Loucy (cell line): Measurements from ENCODE around the gene SPACA9.

Source experiments
- H2AFZ ChIP-seq: fragments of 200-600 bp; sonication (generic); 2 replicates; pipeline ENCODE4 v1.6.0; 2016; ENCODE audit warnings: antibody characterized with exemption, mild to moderate bottlenecking, low read length, moderate library complexity
- H3F3A ChIP-seq: fragments of 200-600 bp; 2 replicates; pipeline ENCODE4 v1.6.0; 2016; ENCODE audit warnings: antibody characterized with exemption, low read depth, mild to moderate bottlenecking
- H3K27me3 ChIP-seq: fragments of 200-600 bp; sonication (generic); 2 replicates; pipeline ENCODE4 v1.6.1; 2014; ENCODE audit warnings: low read length, mild to moderate bottlenecking; ENCODE audit not compliant: insufficient read depth, poor library complexity, severe bottlenecking
- H3K36me3 ChIP-seq: fragments of 200-600 bp; sonication (generic); 2 replicates; pipeline ENCODE4 v1.6.1; 2016; ENCODE audit warnings: low read length; ENCODE audit not compliant: insufficient read depth
- H3K4me1 ChIP-seq: fragments of 200-600 bp; sonication (generic); 2 replicates; pipeline ENCODE4 v1.5.1; 2014; ENCODE audit warnings: low read length, mild to moderate bottlenecking; ENCODE audit not compliant: insufficient read depth, poor library complexity, severe bottlenecking
- H3K4me2 ChIP-seq: fragments of 200-600 bp; sonication (generic); 2 replicates; pipeline ENCODE4 v1.6.0; 2014; ENCODE audit warnings: antibody characterized with exemption, low read length, low read depth, mild to moderate bottlenecking; ENCODE audit not compliant: poor library complexity, severe bottlenecking
- H3K4me3 ChIP-seq: fragments of 200-600 bp; sonication (generic); 2 replicates; pipeline ENCODE4 v1.5.1; 2014; ENCODE audit warnings: low read length, mild to moderate bottlenecking, mixed read lengths; ENCODE audit not compliant: poor library complexity, severe bottlenecking
- H3K79me2 ChIP-seq: fragments of 200-600 bp; sonication (generic); 2 replicates; pipeline ENCODE4 v1.6.1; 2014; ENCODE audit warnings: low read length; ENCODE audit not compliant: insufficient read depth
- H3K9ac ChIP-seq: fragments of 200-600 bp; sonication (generic); 2 replicates; pipeline ENCODE4 v1.6.0; 2014; ENCODE audit warnings: mild to moderate bottlenecking, low read depth, low read length, moderate library complexity; ENCODE audit not compliant: poor library complexity, severe bottlenecking
- H3K9me2 ChIP-seq: fragments of 200-600 bp; sonication (generic); replicated peaks from 2 replicates; pipeline ENCODE4 v1.6.1; 2016; ENCODE audit warnings: low read depth, low read length, mixed read lengths
- H3K9me3 ChIP-seq: fragments of 200-600 bp; sonication (generic); 2 replicates; pipeline ENCODE4 v1.6.1; 2014; ENCODE audit warnings: mild to moderate bottlenecking, antibody characterized with exemption, low read length, low read depth; ENCODE audit not compliant: insufficient read depth
- H4K20me1 ChIP-seq: fragments of 200-600 bp; sonication (generic); 2 replicates; pipeline ENCODE4 v1.6.0; 2014; ENCODE audit warnings: antibody characterized with exemption, low read length, mild to moderate bottlenecking; ENCODE audit not compliant: insufficient read depth, poor library complexity, severe bottlenecking
- CTCF ChIP-seq: fragments of 200-600 bp; sonication (generic); conservative IDR thresholded peaks from 2 replicates; pipeline ENCODE4 v1.5.1; 2014; ENCODE audit warnings: mild to moderate bottlenecking, antibody characterized with exemption, low read length
- EZH2phosphoT487 ChIP-seq: fragments of 200-600 bp; IDR thresholded peaks from 2 replicates; pipeline ENCODE4 v1.6.1; 2018; ENCODE audit warnings: antibody characterized with exemption, mild to moderate bottlenecking, moderate library complexity, borderline replicate concordance

Gene SPACA9

GRCh38 chr9:132896906-132897305 lies 18.2 kb downstream of the SPACA9 start:
- Histone ChIP-seq H3K4me2 (no peak overlapping the region), H3K36me3 (peaks cover 30% of the 10 kb centered on the region; the same call in 1 of the 2 replicates)

DNA sequence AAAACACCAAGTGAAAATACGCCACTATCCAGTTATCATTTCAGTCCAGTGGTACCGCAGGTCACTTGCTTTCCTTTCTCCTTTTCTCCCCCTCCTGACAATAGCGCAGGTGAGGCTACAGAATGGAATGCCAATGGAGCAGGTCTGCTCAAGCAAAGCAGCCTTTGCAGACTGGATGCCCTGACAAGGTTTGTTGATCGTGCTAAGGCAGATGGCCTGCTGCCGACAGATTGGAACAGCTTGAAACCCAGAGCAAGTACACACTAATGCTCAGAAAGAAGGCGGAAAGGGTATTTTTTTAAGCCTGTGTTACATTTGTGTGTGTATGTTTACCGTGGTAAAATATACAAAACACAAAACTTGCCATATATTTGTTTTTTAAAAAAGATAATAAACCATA lies 19.4 kb downstream of the SPACA9 start:
- Histone ChIP-seq H3K36me3 (peaks cover 34% of the 10 kb centered on the region; the same call in 1 of the 2 replicates), H3K9me3 (no peaks in the 10 kb centered on the region), H2AFZ (no peak overlapping the region), H3K9ac (no peak overlapping the region), H3K4me1 (peaks cover 28% of the 10 kb centered on the region), H4K20me1 (no peaks in the 10 kb centered on the region), H3K27me3 (no peaks in the 10 kb centered on the region), H3K79me2 (no peaks in the 10 kb centered on the region), H3F3A (no peaks in the 10 kb centered on the region), H3K9me2 (no peaks in the 10 kb centered on the region), H3K4me2 (no peak overlapping the region), H3K4me3 (no peak overlapping the region)
- no peak for TF ChIP-seq CTCF
- no peak for TF ChIP-seq EZH2phosphoT487

More at GRCh38 chr9:132896906-132897305, 18.2 kb downstream of the SPACA9 start:
- no peak overlapping the region for H3K9ac ChIP-seq
- no peaks in the 10 kb centered on the region for H3F3A ChIP-seq
- H3K9me3 ChIP-seq: no peaks in the 10 kb centered on the region
- H3K9me2 ChIP-seq: no peaks in the 10 kb centered on the region
- no peaks in the 10 kb centered on the region for H3K79me2 ChIP-seq
- no peaks in the 10 kb centered on the region for H3K27me3 ChIP-seq
- no peaks in the 10 kb centered on the region for H4K20me1 ChIP-seq
- peaks cover 39% of the 10 kb centered on the region for H3K4me1 ChIP-seq
- no peak for TF ChIP-seq EZH2phosphoT487
- no peak for TF ChIP-seq CTCF
- no peak overlapping the region for H2AFZ ChIP-seq
- no peak overlapping the region for H3K4me3 ChIP-seq

DNA sequence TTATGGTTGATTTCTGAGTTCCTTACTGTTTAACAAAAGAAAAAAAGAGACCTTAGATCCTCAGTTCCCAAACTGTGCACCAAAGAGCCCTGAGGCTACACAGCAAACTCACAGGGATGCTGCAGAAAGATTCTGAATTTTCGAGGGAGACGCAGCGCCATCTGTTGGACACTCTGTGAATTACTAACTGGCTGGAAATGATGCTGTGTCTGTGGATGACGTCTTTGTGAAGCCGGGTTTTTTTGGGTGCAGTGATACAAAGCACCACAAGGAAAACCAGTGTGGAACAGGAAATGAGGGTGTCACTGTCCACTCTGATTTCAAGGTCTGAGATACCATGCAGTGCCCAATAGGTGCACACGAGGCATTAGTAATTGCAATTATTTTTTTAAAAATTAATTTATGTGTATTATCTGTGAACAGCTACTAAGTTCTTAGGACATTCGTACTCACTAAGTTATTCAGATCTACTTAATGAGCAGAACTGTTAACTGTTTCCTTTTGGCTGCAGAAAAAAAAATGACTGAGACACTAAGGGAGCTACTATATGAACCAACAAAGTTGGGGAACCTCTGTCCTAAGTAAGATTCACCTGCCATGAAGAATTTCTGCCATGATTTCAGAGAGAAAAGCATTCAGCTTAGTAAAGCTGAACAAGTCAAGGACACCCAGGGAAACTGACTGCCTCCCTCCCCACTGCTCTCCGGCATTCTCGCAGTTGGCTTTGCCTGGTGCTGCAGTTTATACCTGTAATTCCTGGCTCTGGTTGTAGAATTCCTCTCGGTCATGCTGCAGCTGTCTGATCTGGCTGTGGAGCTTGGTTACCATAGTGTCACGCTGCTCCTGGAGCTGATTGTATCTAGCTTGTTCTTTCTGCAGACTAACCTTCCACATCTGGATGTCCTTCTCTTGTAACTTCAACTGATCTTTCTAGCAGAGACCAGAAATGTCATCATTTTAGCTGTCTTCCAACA lies 23.4 kb downstream of the SPACA9 start:
- Histone ChIP-seq H3K9me3 (no peaks in the 10 kb centered on the region), H3K36me3 (peaks cover 21% of the 10 kb centered on the region; the same call in 1 of the 2 replicates), H3K4me3 (no peak overlapping the region), H3K4me1 (peaks cover 10% of the 10 kb centered on the region), H2AFZ (no peak overlapping the region), H3K79me2 (no peaks in the 10 kb centered on the region), H3K9me2 (no peaks in the 10 kb centered on the region), H3F3A (no peaks in the 10 kb centered on the region), H3K9ac (peak overlapping the region; percentile 28), H3K27me3 (no peaks in the 10 kb centered on the region), H3K4me2 (no peak overlapping the region), H4K20me1 (no peaks in the 10 kb centered on the region)
- TF ChIP-seq EZH2phosphoT487 (no peak), CTCF (peak; percentile 96)
